Activated gamma-delta T cell (primary cell): ENCODE data around the gene OSER1.
"Not testable (repeated sequence)": the region's sequence is repeated elsewhere in the genome, so short reads cannot be mapped to it uniquely, and the experiment has no call there.

ENCODE experiments used
- DNase-seq: peaks from one replicate; lab custom pipeline; 2025; lab: John Stamatoyannopoulos, UW

The OSER1 gene

GRCh38 chr20:44200983-44201382, 9.6 kb downstream of the OSER1 start:
- no peak for DNase-seq

DNA sequence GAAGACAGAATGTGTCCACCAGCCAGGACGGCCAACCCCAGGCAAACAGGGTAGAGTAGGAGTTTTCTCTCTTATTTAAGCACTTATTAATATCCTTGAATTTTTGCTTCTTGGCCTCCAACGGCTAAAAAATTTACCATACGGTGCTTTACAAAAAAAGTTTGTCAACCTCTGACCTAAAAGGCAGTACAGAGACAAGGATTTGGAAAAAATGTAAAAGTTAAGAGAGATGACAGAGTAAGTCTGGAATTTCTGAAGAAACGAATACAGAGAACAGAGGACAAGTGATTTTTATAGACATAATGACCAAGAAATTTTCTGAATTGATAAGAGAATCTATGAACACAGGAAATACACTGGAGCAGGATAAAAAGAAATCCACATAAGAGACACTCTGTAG, 10.2 kb downstream of the OSER1 start:
- DNase-seq = no peak

DNA sequence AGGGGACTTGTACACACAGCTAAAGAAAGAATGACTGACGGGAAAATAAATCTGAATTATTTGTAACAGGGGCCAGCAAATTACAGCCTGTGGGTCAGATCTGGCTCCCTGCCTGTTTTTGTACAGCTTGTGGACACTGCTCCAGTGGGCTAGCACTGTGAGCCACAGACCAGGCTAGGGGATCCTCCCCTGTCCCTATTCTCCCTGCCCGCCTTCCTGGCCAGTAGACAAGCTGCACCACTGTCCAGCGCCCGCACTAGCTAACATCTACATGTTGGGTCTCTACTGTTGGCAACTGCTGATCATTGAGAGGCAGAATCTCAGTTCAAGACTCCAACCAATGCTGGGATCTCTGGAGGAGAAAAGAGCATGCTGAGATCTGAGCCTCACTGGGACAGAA, 10.7 kb downstream of the OSER1 start:
- no peak for DNase-seq

DNA sequence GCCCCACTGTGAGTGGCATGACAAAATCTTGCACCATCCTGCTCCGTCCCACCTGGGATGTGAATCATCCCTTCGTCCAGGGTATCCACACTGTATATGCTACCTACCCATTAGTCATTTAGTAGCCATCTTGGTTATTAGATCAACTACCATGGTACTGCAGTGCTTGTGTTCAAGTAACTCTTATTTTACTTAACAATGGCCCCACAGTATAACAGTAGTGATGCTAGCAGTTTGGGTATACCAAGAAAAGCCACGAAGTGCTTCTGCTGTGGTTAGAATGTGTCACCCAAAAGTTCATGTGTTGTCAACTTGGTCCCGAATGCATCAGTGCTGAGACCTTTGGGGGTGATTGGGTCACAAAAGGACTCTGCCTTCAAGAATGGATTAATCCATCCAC, 11.7 kb downstream of the OSER1 start:
- no peak for DNase-seq

GRCh38 chr20:44196271-44196670, 14.3 kb downstream of the OSER1 start:
- no peak for DNase-seq

GRCh38 chr20:44195605-44196004, 15.0 kb downstream of the OSER1 start:
- no peak for DNase-seq

DNA sequence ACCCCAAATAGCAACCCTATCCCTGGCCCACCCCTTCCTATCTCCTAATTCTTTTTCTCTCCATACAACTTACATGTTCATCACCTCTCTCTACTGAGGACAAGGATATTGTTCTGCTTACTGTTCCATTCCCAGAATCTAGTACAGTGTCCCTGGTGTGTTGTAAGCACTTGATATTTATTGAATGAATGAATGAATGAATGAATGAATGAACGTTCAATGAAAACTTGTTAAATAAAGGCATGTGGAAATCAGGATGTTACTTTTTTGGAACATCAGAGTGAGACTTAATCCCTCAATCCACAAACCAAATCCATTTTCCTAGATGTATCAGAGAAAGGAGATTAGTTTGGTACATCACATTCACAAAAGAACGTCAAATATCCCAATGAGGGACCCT, 16.8 kb downstream of the OSER1 start:
- no peak for DNase-seq

GRCh38 chr20:44191640-44192039, 18.9 kb downstream of the OSER1 start:
- DNase-seq = not testable (repeated sequence)

DNA sequence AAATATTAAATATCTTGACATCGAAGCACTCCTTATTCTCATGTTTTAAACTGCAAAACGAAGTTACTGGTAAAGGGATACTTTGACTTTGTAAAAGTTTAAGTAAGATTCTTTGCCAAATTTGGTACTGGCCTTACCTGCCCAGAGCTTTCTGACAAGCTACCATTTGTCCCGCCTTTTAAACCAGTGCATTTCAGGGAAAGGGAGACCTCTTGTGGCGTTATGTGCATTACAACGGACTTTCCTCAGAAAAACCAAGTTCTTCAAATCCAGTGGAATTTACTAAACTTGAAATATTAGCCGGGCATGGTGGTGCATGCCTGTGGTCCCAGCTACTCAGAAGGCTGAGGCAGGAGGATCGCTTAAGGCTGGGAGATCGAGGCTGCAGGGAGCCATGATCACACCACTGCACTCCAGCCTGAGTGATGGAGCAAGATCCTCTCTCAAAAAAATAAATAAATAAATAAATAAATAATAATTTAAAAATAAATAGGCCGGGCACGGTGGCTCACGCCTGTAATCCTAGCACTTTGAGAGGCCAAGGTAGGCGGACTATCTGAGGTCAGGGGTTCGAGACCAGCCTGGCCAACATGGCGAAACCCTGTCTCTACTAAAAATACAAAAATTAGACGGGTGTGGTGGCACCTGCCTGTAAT, 20.2 kb downstream of the OSER1 start:
- DNase-seq = not testable (repeated sequence)

GRCh38 chr20:44188752-44189151, 21.8 kb downstream of the OSER1 start:
- DNase-seq = no peak

- no peak for DNase-seq
These were observed 22.5 kb downstream of the OSER1 start for GRCh38 chr20:44187772-44188709.

GRCh38 chr20:44187054-44187771, 23.4 kb downstream of the OSER1 start, which contains the start of gene JPH2:
Gene JPH2, minus strand, starts transcription at chr20:44187188. Its CDS starts 483 bp downstream, at chr20:44186705.
- DNase-seq = no peak

GRCh38 chr20:44186674-44187053, 23.9 kb downstream of the OSER1 start:
- DNase-seq = no peak

GRCh38 chr20:44186201-44186600, 24.4 kb downstream of the OSER1 start:
- no peak for DNase-seq

DNA sequence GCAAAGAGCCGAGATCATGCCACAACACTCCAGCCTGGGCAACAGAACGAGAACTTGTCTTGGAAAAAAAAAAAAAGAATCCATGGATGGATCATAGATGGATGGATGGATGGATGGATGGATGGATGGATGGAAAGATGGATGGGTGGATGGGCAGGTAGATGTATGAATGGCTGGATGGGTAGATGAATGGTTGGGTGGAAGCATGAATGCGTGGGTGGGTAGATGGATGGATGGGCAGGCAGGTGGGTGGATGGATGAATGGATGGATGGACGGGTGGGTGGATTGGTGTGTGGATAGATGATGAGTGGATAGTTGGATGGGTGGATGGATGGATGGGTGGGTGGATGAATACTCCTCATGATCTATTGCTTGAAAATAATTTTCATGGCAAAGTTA, 25.0 kb downstream of the OSER1 start:
- no peak for DNase-seq

- DNase-seq = no peak
These were observed 27.3 kb downstream of the OSER1 start for GRCh38 chr20:44183282-44183681.

DNA sequence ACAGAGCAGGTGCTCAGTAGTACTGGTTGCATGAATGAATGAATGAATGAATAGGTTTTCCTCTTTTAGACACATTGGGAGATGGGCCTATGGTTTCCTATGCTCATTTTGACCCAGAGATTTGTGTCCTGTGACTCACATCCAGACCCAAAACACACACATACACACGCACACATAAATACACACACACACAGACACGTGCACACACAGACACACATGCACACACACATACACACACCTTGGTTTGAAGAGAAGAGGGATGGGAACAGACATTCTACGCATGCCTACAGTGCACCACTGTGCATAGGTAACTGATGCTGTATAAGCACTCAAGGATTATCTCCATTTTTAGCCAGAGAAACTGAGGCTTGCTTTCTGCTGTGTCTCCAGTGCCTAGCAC, 27.7 kb downstream of the OSER1 start:
- DNase-seq = no peak

GRCh38 chr20:44182135-44182765, 28.3 kb downstream of the OSER1 start:
- no peak for DNase-seq

- DNase-seq = no peak
These were observed 29.0 kb downstream of the OSER1 start for GRCh38 chr20:44181611-44182010.

GRCh38 chr20:44180814-44181213, 29.8 kb downstream of the OSER1 start:
- DNase-seq = no peak

GRCh38 chr20:44176833-44177534, 33.6 kb downstream of the OSER1 start:
- DNase-seq = no peak
